ENCODE results near the gene GFER.

Gene GFER

GRCh38 chr16:1989209-1990100 lies 5.5 kb downstream of the GFER start, which contains the start of gene SYNGR3:
SYNGR3 (plus strand) TSS chr16:1989970; CDS start chr16:1990103, 133 bp downstream.
- no peak within 1 kb of the TSS for H3K27ac ChIP-seq
- DNase-seq (ENCODE audit: low read depth, low spot score) = no peak

DNA sequence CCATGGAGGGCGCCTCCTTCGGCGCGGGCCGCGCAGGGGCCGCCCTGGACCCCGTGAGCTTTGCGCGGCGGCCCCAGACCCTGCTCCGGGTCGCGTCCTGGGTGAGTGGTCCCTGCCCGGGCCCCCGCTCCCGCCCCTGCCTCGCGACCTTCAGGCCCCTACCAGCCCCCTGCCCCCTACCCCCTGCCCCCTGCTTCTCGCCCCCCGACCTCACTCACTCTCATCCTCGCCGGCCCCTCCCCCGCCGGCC lies 6.0 kb downstream of the GFER start:
- H3K27ac ChIP-seq = no peak overlapping the region
- DNase-seq (ENCODE audit: low read depth, low spot score) = no peak

- no peak for DNase-seq (ENCODE audit: low read depth, low spot score)
- H3K27ac ChIP-seq = no peak overlapping the region
These were observed 6.5 kb downstream of the GFER start for GRCh38 chr16:1990351-1991134.

DNA sequence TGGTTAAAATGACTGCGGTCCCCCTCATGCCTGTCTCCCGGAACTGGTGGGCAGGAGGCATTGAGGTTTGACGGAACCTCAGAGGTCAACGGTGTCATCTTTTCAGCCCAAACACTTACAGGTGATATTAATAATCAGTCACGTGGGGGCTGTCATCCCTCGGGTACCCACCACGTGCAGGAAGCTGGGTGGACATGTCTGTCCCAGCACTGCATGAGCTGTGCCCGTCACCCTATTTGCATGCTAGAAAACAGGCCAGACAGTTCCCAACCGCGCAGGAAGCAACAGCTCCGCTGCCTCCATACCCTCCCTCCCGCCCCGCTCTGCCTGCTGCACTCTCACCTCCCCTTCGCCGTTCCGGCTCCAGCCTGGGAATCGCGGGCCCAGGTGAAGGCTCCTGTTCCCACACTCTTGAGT lies 7.2 kb downstream of the GFER start:
- DNase-seq (ENCODE audit: low read depth, low spot score) = no peak
- no peak overlapping the region for H3K27ac ChIP-seq

- no peak for DNase-seq (ENCODE audit: low read depth, low spot score)
- H3K27ac ChIP-seq = no peak overlapping the region
These were observed 7.6 kb downstream of the GFER start for GRCh38 chr16:1991588-1991947.

GRCh38 chr16:1991948-1992703 lies 8.1 kb downstream of the GFER start:
- peak; percentile 27 for DNase-seq (ENCODE audit: low read depth, low spot score)
- H3K27ac ChIP-seq = no peak overlapping the region

DNA sequence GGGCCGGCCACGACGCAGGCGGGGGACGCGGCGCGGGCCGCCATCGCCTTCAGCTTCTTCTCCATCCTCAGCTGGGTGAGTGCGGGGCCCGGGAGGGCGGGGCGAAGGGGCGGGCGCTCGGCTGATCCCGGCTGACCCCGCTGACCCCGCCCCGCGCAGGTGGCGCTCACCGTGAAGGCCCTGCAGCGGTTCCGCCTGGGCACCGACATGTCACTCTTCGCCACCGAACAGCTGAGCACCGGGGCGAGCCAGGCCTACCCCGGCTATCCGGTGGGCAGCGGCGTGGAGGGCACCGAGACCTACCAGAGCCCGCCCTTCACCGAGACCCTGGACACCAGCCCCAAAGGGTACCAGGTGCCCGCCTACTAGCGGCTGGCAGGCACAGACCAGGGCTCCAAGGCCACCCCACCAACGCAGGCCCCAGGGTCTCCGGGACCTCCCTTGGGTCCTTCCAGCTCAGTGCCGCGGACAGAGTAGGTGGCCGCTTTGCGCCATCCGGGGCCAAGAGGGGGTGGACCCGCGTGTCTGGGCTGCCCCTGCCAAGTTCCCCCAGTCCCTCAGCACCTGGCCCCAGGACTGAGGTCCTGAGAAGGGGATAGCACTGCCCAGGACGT lies 8.8 kb downstream of the GFER start:
- no peak for DNase-seq (ENCODE audit: low read depth, low spot score)
- peak overlapping the region; percentile 85 for H3K27ac ChIP-seq

- DNase-seq (ENCODE audit: low read depth, low spot score) = peak; percentile 43
- peak overlapping the region; percentile 85 for H3K27ac ChIP-seq
These were observed 9.7 kb downstream of the GFER start for GRCh38 chr16:1993731-1994131.

DNA sequence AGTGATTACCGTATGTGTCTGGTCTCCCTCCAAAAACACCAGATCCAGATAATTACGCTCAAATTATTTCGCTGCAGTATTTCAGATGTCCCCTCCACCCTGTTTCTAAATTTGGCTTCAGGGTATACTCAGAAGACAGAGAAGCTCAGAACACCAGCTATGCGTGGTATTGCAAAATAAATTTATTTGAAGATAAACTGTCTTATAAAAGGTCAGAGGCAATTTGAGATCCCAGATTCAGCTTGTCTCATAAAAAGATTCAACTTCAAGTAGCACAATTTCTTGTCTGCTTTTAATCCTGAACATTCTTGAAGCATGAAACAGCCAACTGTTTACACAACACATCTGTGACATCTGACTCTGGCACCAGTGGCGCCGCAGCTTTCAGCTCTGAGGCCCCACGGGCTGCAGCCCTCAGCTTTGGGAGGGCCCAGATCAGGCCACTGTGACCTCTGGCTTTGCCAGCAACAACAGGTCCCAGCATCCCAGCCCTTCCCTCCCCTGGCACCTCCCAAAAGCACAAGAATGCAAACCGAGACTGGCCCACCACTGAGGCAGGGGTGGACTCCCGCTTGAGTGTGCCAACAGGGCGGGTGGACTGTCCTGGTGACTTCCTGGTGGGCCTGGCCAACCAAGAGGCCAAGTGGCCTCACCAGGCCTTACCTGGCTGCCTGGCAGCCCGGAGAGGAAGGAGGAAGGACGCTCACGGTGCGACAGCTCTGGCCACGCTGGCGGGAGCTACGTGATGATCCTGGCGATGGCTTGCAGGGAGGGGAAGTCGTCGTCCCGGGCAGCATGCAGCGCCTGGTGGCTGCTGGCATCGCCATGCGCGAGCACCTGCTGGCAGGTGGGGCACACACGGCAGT lies 13.7 kb downstream of the GFER start:
- DNase-seq (ENCODE audit: low read depth, low spot score) = no peak
- H3K27ac ChIP-seq = no peak overlapping the region

DNA sequence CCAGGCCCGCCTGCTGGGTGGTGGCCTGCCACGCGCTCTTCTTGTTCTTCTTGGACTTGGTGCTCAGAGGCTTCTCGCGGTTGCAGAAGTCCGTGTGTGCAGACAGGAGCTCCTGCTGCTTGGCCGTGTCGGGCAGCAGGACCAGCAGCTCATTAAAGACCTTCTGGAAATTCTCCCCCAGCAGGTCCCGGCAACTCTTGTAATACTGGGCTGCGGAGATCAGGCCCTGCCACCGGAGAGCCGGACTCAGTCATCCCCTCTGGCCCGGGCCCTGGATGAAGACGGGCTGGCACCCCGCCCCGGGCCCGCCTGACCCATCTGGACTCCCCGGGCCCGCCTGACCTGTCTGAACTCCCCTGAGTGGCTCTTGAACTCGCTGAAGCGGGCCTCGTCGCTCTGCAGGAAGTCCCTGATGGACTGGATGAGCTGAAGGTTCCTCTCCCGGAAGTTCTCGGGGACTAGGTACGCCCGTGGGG lies 14.4 kb downstream of the GFER start:
- H3K27ac ChIP-seq = no peak overlapping the region
- DNase-seq (ENCODE audit: low read depth, low spot score) = no peak

- no peak overlapping the region for H3K27ac ChIP-seq
- no peak for DNase-seq (ENCODE audit: low read depth, low spot score)
These were observed 15.1 kb downstream of the GFER start for GRCh38 chr16:1998852-1999801.

DNA sequence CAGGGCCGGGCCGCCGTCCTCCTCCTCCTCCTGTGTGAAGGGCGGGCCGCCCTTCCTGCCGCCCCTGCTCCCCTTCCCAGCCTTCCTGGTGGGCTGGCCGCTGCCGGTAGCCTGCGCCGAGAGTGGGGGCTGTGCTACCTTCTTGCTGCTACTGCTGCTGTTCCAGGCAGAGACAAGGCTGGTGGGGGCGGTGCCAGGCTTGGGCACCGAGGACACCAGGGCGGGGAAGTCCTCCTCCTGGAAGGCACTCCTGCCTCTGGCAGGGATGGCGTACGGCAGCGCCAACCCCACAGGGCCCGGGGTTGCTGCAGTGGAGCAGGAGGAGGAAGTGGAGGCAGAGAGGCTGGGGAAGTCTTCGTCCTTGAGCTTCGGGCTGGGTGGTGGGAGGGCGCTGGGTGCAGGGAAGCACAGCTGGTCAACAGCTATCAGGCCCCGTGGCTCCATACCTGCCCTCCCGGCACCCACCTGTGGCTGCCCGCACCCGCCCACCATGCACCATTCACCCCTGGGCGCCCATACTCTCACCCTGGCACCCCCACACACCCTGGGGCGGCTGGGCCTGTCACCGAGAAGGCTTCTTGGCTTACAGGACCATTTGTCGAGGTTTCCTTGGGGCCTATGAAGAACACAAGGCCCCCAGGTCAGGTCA lies 16.0 kb downstream of the GFER start:
- no peak for DNase-seq (ENCODE audit: low read depth, low spot score)
- H3K27ac ChIP-seq = no peak overlapping the region

- no peak for DNase-seq (ENCODE audit: low read depth, low spot score)
- no peak overlapping the region for H3K27ac ChIP-seq
These were observed 17.0 kb downstream of the GFER start for GRCh38 chr16:2001035-2001434.

DNA sequence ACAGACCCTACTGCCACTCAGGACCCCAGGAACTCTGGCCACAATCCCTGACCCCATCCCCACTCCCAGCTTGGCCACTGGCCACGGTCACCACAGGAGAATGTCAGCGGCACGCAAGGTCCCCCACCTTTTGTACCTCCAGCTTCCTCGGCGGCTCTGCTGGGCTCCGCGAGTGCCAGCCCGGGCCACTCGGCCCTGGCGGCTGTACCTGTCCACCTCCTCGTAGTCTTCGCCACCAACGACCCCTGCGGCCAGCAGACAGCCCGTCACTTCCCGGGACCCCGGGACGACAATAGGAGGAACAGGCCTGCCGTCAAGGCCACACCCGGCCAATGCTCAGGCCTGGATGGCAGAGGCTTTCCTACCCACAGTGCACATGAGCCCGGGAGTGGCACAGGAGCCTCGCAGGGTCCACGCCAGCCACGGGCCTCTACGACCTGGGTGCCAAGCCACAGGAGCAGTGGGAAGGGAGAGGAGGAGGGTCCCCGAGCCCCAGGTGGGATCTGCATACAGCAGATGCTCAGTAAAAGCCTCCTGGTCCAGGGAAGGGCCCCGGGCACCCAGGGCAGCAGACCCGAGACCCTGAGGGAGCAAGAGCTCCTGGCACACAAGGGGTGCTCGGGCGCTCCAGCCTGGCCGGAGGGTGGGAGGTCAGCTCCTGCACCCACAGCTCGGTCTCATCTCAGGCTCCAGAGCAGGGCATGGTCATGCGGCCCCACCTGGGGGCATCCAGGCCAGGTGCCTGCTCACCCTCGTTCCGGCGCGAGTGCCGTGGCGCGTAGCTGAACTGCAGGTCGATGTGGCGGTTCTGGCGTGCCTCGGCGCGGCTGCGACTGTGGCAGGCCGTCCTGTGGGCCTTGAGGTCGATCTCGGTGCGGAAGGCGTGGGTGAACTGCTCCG lies 17.7 kb downstream of the GFER start:
- no peak for DNase-seq (ENCODE audit: low read depth, low spot score)
- no peak overlapping the region for H3K27ac ChIP-seq

DNA sequence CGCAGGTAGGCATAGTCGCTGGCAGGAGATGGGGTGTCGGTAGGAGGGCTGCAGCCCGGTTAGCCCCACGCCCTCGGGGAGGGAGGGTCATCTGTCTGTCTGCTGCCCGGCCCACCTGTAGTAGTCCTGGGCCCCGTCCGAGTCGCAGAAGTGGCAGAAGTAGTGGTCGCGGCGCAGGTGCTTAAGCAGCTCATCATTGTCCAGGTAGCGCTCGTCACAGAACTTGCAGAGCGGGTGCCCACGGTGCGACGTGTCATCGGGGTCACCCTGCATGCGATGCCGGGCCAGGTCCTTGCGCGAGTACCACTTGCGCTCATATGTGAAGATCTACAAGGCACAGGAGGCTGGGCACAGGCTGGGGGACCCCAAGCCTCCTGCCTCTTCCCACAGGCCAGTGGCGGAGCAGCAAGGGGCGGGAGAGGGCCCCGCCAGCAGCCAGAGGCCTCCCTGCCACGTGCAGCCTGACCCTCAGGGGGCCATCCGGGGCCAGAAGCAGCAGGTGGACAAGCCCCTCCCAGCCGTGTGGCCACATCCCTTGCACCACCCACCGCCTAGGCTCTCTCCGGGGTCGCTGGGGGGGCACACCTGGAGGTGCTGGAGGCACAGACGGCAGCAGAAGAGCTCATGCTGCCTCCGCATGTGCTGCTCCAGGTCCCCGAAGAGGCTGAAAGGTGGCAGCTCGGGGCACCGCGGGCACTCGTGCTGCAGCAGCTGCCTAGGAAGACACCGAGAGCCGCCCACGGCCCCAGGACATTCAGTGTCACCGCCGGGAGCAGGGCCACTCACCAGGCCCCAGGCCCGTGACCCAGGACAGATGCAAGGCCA lies 18.6 kb downstream of the GFER start:
- no peak overlapping the region for H3K27ac ChIP-seq

DNA sequence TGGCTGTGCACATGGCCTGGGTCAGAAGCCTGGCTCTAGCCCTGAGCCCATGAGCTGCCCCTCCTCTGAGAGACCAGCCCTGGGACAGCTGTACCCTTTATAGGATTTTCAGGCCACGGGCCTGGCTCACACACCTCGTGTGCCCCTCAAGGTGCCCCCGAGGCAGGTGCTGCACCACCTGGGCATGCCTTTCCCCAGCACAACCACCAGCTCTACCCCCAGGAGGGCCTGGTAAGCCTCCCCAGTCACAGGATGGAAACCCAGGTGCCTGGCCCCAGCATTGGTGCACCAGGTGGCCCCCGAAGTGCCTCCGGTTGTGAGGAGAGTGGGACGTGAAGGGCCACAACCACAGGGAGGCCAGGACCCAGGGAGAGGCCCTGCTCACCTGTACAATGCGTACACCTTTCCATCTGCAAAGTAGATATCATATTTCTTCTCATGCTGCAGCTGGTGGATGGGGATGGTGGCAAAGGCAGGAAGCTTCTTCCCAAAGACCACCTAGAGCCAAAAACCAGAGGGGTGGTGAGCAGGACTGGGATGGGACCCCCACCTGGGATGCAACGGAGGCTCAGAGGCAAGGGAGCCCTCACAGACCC lies 19.3 kb downstream of the GFER start:
- no peak for DNase-seq (ENCODE audit: low read depth, low spot score)
- no peak overlapping the region for H3K27ac ChIP-seq

More for the DNA sequence above, 18.6 kb downstream of the GFER start:
- no peak for DNase-seq (ENCODE audit: low read depth, low spot score)

All from epithelial cell of prostate (primary cell).